T-helper 17 cell (primary cell): ENCODE measurements around the gene TUBB1. TPM values are rescaled to one million over a fixed set of nuclear protein-coding genes. Genes with fewer than 3 reads are reported as not detected.

Source experiments
- ATAC-seq: fragments of 150-1000 bp; cut with Tn5 transposase; 2 replicates; pipeline ENCODE4 v1.10.0; 2021; ENCODE audit warnings: mild to moderate bottlenecking, moderate library complexity
- DNase-seq, 3 donors: peaks; one replicate each; pipeline versions ENCODE4 v3.0.0 to v3.0.0-alpha.2; 2020 to 2021
- H3K9me3 ChIP-seq: one replicate; pipeline ENCODE4 v1.7.0; 2013; ENCODE audit warnings: low read length, mild to moderate bottlenecking; ENCODE audit not compliant: control insufficient read depth, poor library complexity, severe bottlenecking
- H3K27ac Mint-ChIP-seq: one replicate; pipeline ENCODE4 v1.8.0; 2022; ENCODE audit warnings: mild to moderate bottlenecking, moderate library complexity, mixed read lengths
- H3K27me3 Mint-ChIP-seq: one replicate; pipeline ENCODE4 v1.8.0; 2022; ENCODE audit warnings: mixed read lengths
- H3K36me3 Mint-ChIP-seq: one replicate; pipeline ENCODE4 v1.8.0; 2022; ENCODE audit warnings: low read depth, mixed read lengths
- H3K4me1 Mint-ChIP-seq: one replicate; pipeline ENCODE4 v1.8.0; 2022; ENCODE audit warnings: mild to moderate bottlenecking, mixed read lengths
- H3K4me3 Mint-ChIP-seq: one replicate; pipeline ENCODE4 v1.8.0; 2022; ENCODE audit warnings: mild to moderate bottlenecking, moderate library complexity, mixed read lengths
- total RNA-seq, 4 donors: library from RNA in 2 of 4; stranded (reverse) in 2 of 4; gene quantifications; one replicate each; pipeline ENCODE4 v1.2.3 and lab custom pipeline; 2022 to 2026

Gene TUBB1
- total RNA-seq, 2 donors from 2014 or later, result 14.0 to 483 TPM

GRCh38 chr20:58994390-58995159 is 24.7 kb upstream of the TUBB1 start:
- Mint-ChIP-seq H3K4me1 (peaks cover 2% of the 10 kb centered on the region), H3K27me3 (no peaks in the 10 kb centered on the region), H3K36me3 (peaks cover 9% of the 10 kb centered on the region), H3K4me3 (no peak overlapping the region), H3K27ac (no peak overlapping the region)
- no peaks in the 10 kb centered on the region for H3K9me3 ChIP-seq
- no peak for DNase-seq
- no peak for ATAC-seq

DNA sequence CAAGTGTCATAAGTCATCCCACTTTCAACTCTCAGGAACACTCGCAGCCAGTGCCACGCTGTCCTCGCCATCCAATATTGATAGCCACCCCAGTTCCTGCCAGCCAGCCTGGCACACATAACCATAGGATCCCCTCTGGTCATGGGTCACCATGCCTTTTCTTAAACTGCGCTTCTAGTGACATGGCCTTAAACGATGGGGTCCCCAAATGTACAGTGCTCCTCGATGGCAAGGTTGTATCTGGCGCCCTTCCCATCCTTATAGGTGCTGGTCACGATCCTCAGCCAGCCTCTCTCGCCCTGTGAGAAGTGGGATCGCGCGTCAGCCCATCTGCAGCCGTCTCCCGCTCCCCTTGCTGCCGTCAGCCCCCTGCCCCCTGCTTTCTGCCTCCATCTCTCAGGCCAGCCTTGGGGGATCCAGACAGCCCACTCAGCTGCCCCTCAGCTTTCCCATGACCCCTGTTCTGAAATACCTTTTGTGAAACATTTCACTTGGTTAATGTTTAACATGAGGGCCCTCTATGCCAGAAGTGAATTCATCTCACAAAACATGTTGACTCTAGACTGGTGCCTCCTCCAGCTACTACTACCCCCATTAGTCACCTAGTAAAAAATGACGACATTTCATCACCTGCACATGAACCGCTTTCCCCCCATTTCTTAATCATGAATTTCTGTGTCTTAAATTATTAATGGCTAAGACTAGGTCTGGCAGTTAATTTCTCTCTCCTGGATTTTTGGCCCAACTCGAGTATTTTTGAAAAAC is 23.6 kb upstream of the TUBB1 start:
- H3K4me3 Mint-ChIP-seq, result no peak overlapping the region
- DNase-seq, result no peak
- H3K4me1 Mint-ChIP-seq, result peaks cover 2% of the 10 kb centered on the region
- ATAC-seq, result no peak
- no peaks in the 10 kb centered on the region for H3K27me3 Mint-ChIP-seq
- peaks cover 9% of the 10 kb centered on the region for H3K36me3 Mint-ChIP-seq
- peak overlapping the region; percentile 84 for H3K27ac Mint-ChIP-seq
- no peaks in the 10 kb centered on the region for H3K9me3 ChIP-seq

DNA sequence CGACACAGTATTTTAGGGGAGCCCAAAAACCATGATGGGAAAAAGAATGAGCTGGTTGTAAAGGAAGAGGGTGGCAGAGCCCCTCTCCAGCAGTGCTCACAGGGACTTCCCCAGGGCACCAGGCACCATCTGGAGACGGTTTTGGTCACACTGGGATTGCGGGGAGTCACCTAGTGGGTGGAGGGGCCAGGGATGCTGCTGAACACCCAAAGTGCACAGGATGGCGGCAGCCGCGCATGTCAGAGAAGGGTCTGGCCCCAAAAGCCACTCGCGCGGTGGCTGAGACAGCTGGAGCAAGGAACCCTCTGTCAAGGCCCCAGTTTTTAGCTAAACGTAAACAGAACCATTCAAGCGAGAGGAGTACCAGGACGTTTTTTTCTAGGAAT is 23.0 kb upstream of the TUBB1 start:
- DNase-seq, result no peak
- peak overlapping the region; percentile 84 for H3K27ac Mint-ChIP-seq
- no peaks in the 10 kb centered on the region for H3K27me3 Mint-ChIP-seq
- no peak for ATAC-seq
- H3K4me1 Mint-ChIP-seq, result peaks cover 2% of the 10 kb centered on the region
- no peak overlapping the region for H3K4me3 Mint-ChIP-seq
- peaks cover 9% of the 10 kb centered on the region for H3K36me3 Mint-ChIP-seq
- no peaks in the 10 kb centered on the region for H3K9me3 ChIP-seq

- Mint-ChIP-seq H3K36me3 (peaks cover 7% of the 10 kb centered on the region), H3K27ac (no peak overlapping the region), H3K4me1 (no peaks in the 10 kb centered on the region), H3K27me3 (no peaks in the 10 kb centered on the region), H3K4me3 (no peak overlapping the region)
- DNase-seq (no peak), ATAC-seq (no peak)
- H3K9me3 ChIP-seq, result no peaks in the 10 kb centered on the region
Observed at GRCh38 chr20:58997141-58997770, 22.0 kb upstream of the TUBB1 start.

DNA sequence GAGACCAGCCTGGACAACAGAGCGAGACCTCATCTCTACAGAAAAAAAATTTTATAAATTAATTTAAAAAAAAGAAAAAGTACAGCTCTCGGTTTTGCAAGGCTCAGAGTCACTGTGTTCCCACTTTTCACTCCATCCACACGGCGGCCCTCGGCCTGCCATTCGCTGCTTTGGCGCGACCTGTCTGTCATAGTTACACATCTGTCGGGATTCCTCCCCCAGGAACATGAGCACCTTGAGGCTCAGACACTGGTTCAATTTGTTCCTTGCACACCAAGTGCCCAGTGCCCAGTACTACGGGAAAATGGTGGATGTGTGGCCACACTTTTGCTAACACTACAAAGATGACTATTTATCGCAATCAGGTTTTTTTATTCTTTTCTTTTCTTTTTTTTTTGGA is 20.6 kb upstream of the TUBB1 start:
- Mint-ChIP-seq H3K27ac (no peak overlapping the region), H3K4me3 (no peak overlapping the region), H3K36me3 (peaks cover 7% of the 10 kb centered on the region), H3K27me3 (no peaks in the 10 kb centered on the region), H3K4me1 (peaks cover 11% of the 10 kb centered on the region)
- DNase-seq (no peak), ATAC-seq (no peak)
- H3K9me3 ChIP-seq, result no peaks in the 10 kb centered on the region

GRCh38 chr20:59000326-59000725 is 18.9 kb upstream of the TUBB1 start:
- no peaks in the 10 kb centered on the region for H3K27me3 Mint-ChIP-seq
- DNase-seq, result no peak
- no peak for ATAC-seq
- H3K4me3 Mint-ChIP-seq, result peak overlapping the region; percentile 19
- peaks cover 6% of the 10 kb centered on the region for H3K36me3 Mint-ChIP-seq
- H3K4me1 Mint-ChIP-seq, result peaks cover 27% of the 10 kb centered on the region
- H3K9me3 ChIP-seq, result no peaks in the 10 kb centered on the region
- peak overlapping the region; percentile 39 for H3K27ac Mint-ChIP-seq

DNA sequence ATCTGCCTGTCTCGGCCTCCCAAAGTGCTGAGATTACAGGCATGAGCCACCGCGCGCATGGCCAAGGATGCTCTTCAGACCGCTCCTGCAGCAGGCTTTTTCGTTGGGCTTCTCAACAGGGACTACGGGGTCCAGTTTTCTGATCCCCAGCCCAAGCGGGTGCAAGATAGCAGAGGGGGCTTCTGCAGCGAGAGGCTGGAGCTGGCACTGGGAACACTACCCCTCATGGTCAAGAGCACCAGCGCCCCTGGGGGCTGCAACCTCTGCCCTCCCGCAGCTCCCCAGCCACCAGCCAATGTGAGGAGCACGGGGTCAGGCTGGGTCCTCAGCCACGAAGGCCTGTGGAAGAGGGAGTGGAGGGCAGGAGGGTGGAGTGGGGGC is 18.2 kb upstream of the TUBB1 start:
- peaks cover 31% of the 10 kb centered on the region for H3K4me1 Mint-ChIP-seq
- ATAC-seq, result no peak
- peak overlapping the region; percentile 39 for H3K27ac Mint-ChIP-seq

DNA sequence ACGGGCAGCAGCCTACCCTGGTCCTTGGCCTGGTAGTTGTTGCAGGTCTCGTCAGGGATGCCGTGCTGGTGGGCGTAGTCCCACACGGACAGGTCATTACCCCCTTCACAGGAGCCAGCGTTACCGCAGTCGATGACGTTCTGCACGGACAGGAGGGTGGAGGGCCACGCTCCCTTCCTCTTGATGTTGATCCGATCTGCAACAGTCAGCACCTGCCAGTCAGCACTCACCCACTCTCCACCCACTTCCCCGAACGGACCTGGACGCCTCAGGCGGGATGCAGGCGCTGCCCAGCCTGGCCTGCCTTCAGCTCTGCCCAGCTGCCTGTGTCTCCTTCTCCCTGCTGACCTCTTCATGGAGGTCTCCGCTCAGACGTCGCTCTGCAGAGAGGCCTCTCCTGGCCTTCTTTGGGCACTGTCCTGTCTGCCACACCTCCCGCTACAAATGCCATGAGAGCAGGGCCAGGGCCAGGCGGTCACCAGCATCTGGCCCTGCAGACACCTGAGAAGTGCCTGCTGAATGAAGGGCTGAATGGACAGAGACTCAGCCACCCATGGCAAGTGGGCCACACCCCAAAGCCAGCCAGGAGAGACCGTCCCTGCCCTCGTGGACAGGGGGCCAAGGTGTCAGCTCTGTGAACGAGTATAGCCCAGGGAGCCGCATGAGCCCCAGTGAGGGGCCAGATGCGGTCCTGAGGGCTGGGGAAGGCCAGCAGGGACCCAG is 17.6 kb upstream of the TUBB1 start:
- Mint-ChIP-seq H3K36me3 (no peaks in the 10 kb centered on the region), H3K4me3 (no peak overlapping the region), H3K4me1 (peaks cover 33% of the 10 kb centered on the region), H3K27ac (peak overlapping the region; percentile 32), H3K27me3 (no peaks in the 10 kb centered on the region)
- DNase-seq (no peak), ATAC-seq (no peak)
- no peaks in the 10 kb centered on the region for H3K9me3 ChIP-seq

More for the DNA sequence above, 18.2 kb upstream of the TUBB1 start:
- Mint-ChIP-seq H3K4me3 (no peak overlapping the region), H3K27me3 (no peaks in the 10 kb centered on the region), H3K36me3 (no peaks in the 10 kb centered on the region)
- H3K9me3 ChIP-seq, result no peaks in the 10 kb centered on the region
- DNase-seq, result no peak

DNA sequence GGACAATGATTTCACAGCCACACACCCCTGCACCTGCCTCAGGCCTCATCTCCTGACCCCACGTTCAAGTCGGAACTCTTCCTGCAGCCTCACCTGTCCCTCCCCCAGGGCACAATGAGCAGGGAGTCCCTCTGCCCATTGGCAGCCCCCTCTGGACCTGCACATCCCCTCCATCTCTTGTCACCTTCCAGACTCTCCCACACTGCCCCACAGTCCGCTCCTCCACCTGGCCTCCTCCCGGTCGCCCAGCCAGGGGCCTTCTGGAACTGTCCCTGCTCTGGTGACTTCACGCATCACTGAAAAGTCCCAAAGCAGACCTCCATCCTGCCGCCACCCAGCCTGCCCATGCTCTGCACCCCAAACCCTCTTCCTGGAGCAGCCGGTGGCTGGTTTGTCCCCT is 16.8 kb upstream of the TUBB1 start:
- Mint-ChIP-seq H3K27me3 (no peaks in the 10 kb centered on the region), H3K27ac (peak overlapping the region; percentile 95), H3K4me1 (peaks cover 33% of the 10 kb centered on the region), H3K4me3 (no peak overlapping the region), H3K36me3 (no peaks in the 10 kb centered on the region)
- DNase-seq, result no peak
- no peaks in the 10 kb centered on the region for H3K9me3 ChIP-seq
- no peak for ATAC-seq

DNA sequence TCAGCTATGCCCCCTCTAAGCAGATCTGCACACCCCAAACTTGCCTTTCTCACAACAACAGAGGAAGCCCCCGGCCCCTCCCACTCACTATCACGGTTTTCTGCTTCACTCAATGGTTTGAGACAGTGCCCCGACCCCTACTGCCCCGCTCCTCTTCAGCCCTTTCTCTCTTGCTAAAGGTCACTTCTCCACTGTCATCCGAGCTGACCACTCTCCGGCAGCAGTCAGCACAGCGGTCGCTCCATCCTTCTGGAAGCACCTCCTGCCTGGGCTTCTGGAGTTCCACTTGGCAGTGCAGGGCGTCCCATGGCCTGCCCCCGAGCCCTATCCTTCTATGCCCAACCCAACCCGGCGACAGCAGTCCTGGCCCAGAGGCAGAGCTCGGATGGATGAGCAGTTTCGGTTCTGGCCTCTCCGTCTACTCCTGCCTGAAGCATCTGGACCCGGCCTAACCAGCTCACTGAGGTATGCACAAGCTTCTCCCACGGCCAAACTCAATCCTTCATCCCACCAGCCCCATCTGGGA is 16.3 kb upstream of the TUBB1 start:
- Mint-ChIP-seq H3K27ac (peak overlapping the region; percentile 95), H3K27me3 (no peaks in the 10 kb centered on the region), H3K4me1 (peaks cover 33% of the 10 kb centered on the region), H3K36me3 (no peaks in the 10 kb centered on the region), H3K4me3 (peak overlapping the region; percentile 56)
- ATAC-seq, result no peak
- no peaks in the 10 kb centered on the region for H3K9me3 ChIP-seq
- no peak for DNase-seq

DNA sequence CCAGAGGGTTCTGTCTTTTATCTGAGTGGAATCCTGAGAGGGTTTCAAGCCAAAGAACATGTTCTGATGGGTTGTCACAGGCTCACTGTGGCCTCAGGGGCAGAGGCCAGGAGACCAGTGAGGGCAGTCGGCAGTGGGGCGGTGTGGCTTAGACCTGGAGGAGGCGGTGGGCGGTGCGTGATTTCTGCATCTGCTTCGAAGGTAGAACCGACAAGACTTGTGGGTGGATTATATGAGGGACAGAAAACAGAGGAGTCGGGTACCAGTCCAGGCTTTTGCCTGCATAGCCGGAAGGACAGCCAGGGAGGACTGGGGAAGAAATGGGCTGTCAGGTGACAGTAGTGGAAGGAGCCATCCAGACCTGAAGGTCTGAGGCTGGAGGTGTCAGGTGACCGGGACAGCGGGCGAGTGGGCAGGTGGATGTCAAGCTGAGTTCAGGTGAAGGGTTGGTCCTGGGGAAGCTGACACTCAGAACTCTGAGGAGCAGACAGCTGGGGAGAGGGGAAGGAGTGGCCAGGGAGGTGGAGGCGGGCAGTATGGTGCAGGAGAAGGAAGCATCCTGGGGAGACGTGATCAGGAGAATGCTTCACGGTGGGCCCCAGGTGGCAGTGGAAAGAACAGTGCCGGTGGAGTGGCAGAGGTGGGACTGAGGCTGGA is 15.3 kb upstream of the TUBB1 start:
- H3K4me1 Mint-ChIP-seq, result peaks cover 33% of the 10 kb centered on the region
- no peaks in the 10 kb centered on the region for H3K36me3 Mint-ChIP-seq
- no peak for DNase-seq
- H3K9me3 ChIP-seq, result no peaks in the 10 kb centered on the region
- no peaks in the 10 kb centered on the region for H3K27me3 Mint-ChIP-seq
- no peak for ATAC-seq
- peak overlapping the region; percentile 95 for H3K27ac Mint-ChIP-seq
- peak overlapping the region; percentile 91 for H3K4me3 Mint-ChIP-seq

- peak overlapping the region; percentile 91 for H3K4me3 Mint-ChIP-seq
- H3K36me3 Mint-ChIP-seq, result no peaks in the 10 kb centered on the region
- DNase-seq (peak; percentile 58 to 66 (median 59)), ATAC-seq (peak; percentile 1)
- H3K9me3 ChIP-seq, result no peaks in the 10 kb centered on the region
- peaks cover 33% of the 10 kb centered on the region for H3K4me1 Mint-ChIP-seq
- peak overlapping the region; percentile 95 for H3K27ac Mint-ChIP-seq
- no peaks in the 10 kb centered on the region for H3K27me3 Mint-ChIP-seq
Observed at GRCh38 chr20:59004493-59004762, 14.8 kb upstream of the TUBB1 start.
